ENCODE results near the gene ATG10. TPM values are rescaled to one million over a fixed set of nuclear protein-coding genes. Genes with fewer than 3 reads are reported as not detected.

ATG10 gene
- total RNA-seq, 1 experiment from 2014 or later = 7.6 TPM

DNA sequence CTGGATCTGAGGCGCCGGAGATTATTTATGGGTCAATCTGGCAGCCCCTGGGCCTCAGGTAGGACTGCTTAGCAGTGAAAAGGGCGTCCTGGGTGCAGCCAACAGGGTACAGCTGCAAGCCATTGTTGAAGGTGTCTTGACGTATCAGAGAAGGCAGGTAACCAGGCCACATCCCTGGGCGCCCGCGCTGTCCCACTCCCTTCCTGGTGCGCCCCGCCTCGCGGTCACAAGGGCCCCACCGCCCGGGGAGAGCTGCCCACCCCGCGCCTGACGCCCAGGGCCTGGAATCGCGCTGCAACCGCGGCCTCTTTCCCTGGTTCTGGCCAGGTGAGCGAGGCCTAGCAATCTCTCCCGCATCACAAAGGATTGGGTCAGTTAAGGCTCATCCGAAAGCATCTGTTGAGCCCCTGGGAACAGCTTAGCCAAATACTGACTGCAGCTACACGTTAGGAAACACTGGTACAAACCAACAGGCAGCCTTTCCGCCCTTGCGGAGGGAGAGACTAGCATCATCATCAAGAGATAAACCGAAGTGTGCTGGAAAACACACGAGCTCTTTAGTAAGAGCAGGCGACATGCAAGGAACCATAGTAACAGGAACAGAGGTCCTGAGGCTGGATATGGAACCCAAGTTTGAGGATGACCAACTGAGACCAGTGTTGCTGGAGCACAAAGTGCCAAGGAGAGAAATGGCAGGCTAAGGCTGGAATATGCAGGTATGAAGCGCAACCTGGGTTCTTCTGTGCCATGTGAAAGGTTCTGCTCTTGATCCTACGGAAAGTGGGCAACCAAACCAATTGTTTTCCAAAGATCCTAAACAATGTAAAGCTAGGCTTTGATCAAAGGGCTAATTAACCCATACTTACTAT is 302.8 kb downstream of the ATG10 start:
- Histone ChIP-seq H3K79me1 (ENCODE audit: insufficient read depth, low read depth, low read length, poor library complexity, severe bottlenecking) (no peaks in the 10 kb centered on the region), H3K4me2 (ENCODE audit: insufficient read depth, insufficient read length, low read length) (peak overlapping the region; percentile 18), H4K20me1 (ENCODE audit: control insufficient read depth, insufficient read depth, insufficient read length) (no peaks in the 10 kb centered on the region), H2BK20ac (ENCODE audit: low read depth, low read length, poor library complexity, severe bottlenecking) (no peak overlapping the region), H3T11ph (ENCODE audit: low read length) (no peak overlapping the region), H3K9ac (ENCODE audit: extremely low read depth, insufficient read length, low read length) (peak overlapping the region; percentile 14), H3K27me3 (ENCODE audit: insufficient read depth, low read length) (no peaks in the 10 kb centered on the region), H3K56ac (ENCODE audit: insufficient read length, low read depth, low read length) (no peak overlapping the region), H3K14ac (ENCODE audit: insufficient read depth, low read length) (no peak overlapping the region), H4K5ac (ENCODE audit: insufficient read length, low read depth, low read length) (peak overlapping the region; percentile 7), H4K8ac (replicated peaks; ENCODE audit: insufficient read length, low read depth, low read length) (no peak overlapping the region), H3K18ac (ENCODE audit: insufficient read length, low read depth, low read length) (peak overlapping the region; percentile 12), H2AFZ (ENCODE audit: low read length) (no peak overlapping the region), H2BK120ac (ENCODE audit: low read depth, low read length, poor library complexity, severe bottlenecking) (no peak overlapping the region), H2AK5ac (ENCODE audit: insufficient read length, low read length) (no peak overlapping the region), H3K4me1 (ENCODE audit: insufficient read depth, low read length) (no peaks in the 10 kb centered on the region; the same call in 1 of the 2 replicates), H3K9me3 (ENCODE audit: control insufficient read depth, low read depth, low read length) (no peaks in the 10 kb centered on the region), H2BK5ac (ENCODE audit: insufficient read length, low read length) (no peak overlapping the region), H3K4ac (ENCODE audit: low read depth, low read length) (no peak overlapping the region), H3K23ac (ENCODE audit: insufficient read length, low read depth, low read length) (no peak overlapping the region), H3K27ac (ENCODE audit: insufficient read length, low read depth, low read length) (peak overlapping the region; percentile 67), H3K23me2 (ENCODE audit: insufficient read length, low read depth, low read length, poor library complexity, severe bottlenecking) (peaks cover 4% of the 10 kb centered on the region), H2BK12ac (ENCODE audit: insufficient read length, low read depth, low read length) (no peak overlapping the region), H2BK15ac (ENCODE audit: low read depth, low read length) (no peak overlapping the region), H3K79me2 (ENCODE audit: insufficient read depth, low read length) (peaks cover 5% of the 10 kb centered on the region; the same call in 1 of the 2 replicates), H4K91ac (ENCODE audit: insufficient read length, low read depth, low read length) (no peak overlapping the region)
- DNase-seq = peak; percentile 93
- no CpG with 5 or more reads among the region's 31 CpGs for WGBS (ENCODE audit: extremely low coverage, insufficient read length, low lambda C conversion rate)
- TF ChIP-seq, protein P1, sequence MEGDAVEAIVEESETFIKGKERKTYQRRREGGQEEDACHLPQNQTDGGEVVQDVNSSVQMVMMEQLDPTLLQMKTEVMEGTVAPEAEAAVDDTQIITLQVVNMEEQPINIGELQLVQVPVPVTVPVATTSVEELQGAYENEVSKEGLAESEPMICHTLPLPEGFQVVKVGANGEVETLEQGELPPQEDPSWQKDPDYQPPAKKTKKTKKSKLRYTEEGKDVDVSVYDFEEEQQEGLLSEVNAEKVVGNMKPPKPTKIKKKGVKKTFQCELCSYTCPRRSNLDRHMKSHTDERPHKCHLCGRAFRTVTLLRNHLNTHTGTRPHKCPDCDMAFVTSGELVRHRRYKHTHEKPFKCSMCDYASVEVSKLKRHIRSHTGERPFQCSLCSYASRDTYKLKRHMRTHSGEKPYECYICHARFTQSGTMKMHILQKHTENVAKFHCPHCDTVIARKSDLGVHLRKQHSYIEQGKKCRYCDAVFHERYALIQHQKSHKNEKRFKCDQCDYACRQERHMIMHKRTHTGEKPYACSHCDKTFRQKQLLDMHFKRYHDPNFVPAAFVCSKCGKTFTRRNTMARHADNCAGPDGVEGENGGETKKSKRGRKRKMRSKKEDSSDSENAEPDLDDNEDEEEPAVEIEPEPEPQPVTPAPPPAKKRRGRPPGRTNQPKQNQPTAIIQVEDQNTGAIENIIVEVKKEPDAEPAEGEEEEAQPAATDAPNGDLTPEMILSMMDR (conservative IDR thresholded peaks at IDR 0.05) = no peak
- Mint-ChIP-seq H3K4me1 (peaks cover 61 to 71% of the 10 kb centered on the region in 2 experiments), H3K9me3 (no peaks in the 10 kb centered on the region; a peak in 1 of 5 replicates), H3K27ac (peak overlapping the region; percentile 92 to 97 (median 94)), H3K4me3 (peak overlapping the region; percentile 30 to 35; a peak in 4 of 5 replicates), H3K27me3 (ENCODE audit: low read depth) (no peaks in the 10 kb centered on the region; the same call in 1 of the 2 replicates), H3K36me3 (ENCODE audit: insufficient read depth in 1 of 3, low read depth in 3 of 3) (peaks cover 37 to 50% (median 43%) of the 10 kb centered on the region in 3 experiments)

All from H9 (cell line).